HG02840 (cell line): ENCODE measurements around the gene PDZD7.
"Not testable (repeated sequence)": the region's sequence is repeated elsewhere in the genome, so short reads cannot be mapped to it uniquely, and the experiment has no call there.

Experiments
- ATAC-seq: cut with Tn5 transposase; IDR thresholded peaks from one replicate; pipeline ENCODE4 v1.9.1; 2021; ENCODE audit warnings: mild to moderate bottlenecking, moderate library complexity, moderate number of reproducible peaks; ENCODE audit not compliant: unreplicated experiment, low FRiP score

PDZD7 gene

GRCh38 chr10:101041252-101041761, 10.4 kb upstream of the PDZD7 start:
- ATAC-seq = no peak

DNA sequence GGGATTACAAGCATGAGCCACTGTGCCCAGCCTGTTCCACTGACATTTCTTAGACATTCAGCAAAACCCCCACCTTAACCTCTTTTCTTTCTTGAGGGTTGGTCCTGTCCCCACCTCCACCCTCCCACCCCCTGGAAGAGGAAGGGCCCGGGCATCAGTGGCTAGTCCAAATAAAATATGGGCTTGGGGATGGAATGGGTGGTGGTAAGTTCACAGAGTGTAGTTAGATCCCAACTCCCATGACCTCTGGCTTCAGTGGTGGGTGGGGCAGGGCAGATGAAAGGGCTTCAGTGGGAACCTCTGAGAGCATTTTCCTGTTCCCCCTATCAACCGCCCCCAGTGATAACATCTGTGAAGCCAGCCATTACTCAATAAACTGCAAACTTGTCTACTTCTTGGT, 9.9 kb upstream of the PDZD7 start:
- no peak for ATAC-seq

DNA sequence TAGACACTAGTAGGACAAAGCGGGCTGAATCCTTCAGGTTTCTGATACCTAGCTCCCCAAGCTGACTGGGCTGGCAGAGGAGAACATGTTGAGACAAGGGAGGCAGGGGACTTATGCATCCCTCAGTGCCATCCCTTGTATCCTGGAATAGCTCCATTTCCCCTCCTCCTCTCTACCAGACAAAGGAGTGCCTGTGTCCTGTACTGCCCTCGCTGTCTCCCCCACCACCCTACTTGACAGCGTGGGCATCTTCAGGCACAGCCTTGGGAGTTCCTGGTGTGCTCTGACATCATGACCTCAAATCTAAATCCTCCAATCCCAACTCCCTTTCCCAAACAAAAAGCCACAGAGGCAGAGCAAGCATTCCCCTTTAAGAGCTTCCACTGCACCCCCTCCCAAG, 9.1 kb upstream of the PDZD7 start:
- no peak for ATAC-seq

- no peak for ATAC-seq
Observed at GRCh38 chr10:101038484-101038883, 7.6 kb upstream of the PDZD7 start.

- no peak for ATAC-seq
Observed at GRCh38 chr10:101036726-101037125, 5.8 kb upstream of the PDZD7 start.

DNA sequence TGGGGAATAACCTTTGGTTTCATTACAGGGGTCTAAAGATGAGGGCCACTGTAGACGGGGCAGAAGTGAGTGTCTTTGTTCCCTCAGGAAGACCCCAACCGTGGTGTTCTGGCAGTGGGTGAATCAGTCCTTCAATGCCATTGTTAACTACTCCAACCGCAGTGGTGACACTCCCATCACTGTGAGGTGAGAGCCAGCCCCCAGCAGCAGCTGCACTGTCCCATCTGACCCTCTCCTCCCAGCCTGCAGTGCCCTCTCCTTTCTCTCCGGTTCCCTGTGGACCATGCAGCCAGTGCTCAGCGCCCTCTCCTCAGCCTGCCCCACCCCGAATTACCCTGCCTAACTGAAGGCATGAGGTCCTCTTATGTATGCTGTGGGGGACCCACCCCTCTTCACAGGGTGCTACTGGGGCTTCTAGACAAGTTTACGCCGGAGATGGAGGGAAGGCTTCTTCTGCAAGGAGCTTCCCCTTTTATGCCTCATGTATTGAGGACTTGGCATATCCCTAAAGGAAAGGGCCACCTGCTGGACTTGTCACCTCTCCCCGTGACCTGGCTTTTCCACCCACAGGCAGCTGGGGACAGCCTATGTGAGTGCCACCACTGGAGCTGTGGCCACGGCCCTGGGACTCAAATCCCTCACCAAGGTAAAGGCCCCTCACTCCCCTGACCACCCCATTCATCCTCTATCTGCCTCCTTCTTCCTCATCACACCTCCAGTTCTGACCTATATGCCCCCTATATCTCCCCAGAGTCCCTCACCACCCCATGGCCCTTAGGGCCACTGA, 5.2 kb upstream of the PDZD7 start:
- no peak for ATAC-seq

DNA sequence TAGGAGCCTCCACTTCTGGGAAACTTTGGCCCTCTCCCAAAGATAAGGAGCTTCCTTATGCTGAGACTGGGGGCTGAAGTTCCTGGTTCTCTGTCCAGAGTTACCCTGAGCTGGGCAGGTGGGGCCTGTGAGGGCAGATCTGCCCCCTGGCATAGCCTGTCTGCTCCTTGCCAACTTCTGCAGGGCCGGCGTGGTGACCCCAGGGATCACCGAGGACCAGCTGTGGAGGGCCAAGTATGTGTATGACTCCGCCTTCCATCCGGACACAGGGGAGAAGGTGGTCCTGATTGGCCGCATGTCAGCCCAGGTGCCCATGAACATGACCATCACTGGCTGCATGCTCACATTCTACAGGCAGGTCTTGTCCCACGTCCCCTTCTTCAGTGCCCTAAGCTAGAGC, 4.4 kb upstream of the PDZD7 start:
- no peak for ATAC-seq

GRCh38 chr10:101034404-101034803, 3.5 kb upstream of the PDZD7 start:
- not testable (repeated sequence) for ATAC-seq

DNA sequence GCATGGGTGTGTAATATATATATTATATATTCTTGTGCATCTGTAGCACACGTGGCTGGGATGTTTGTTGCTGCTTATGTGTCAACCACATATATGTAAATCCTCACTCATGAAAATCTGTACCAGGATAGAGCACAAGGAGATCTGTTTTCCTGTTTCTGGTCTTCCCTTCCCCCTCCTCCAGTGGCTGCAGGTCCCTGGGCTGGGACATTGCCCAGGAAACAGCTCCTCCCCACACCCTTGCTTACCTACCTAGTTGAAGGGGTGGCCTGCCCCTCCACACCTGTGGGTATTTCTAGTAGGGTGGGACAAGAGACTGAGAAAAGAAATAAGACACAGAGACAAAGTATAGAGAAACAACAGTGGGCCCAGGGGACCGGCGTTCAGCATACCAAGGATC, 2.3 kb upstream of the PDZD7 start:
- ATAC-seq = no peak

GRCh38 chr10:101032637-101033224, 1.8 kb upstream of the PDZD7 start:
- ATAC-seq = no peak

- ATAC-seq = no peak
Observed at GRCh38 chr10:101031796-101032636, 1.1 kb upstream of the PDZD7 start.

DNA sequence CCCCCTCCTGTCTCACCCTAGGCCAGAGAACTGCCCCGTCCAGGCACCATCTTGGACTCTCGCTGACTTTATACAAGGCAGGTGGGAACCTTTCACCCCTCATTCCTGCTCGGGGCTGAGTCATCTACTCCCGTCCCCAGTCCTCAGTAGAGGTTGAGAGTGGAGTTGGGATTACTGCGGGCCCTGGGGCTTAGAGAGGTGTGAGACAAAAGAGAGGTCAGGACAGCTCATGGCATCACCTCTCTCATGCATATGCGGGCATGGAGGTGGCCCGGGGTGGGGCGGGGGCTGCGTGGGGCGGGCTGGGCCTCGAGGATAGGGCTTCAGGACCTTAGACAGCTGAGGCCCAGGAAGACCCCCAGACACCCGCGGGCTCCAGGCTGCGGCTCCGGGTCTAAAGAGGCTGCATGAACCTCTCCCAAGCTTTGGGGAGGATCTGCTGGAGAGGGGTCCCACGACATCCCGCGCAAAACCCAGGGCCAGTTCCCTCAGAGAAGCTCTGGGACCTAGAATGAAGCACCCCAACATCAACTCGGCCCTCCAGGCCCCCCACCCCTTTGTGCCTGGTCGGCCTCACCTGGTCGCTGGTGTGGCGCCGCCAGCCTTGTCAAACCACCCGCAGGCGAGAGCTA, 317 bp downstream of the PDZD7 start:
- ATAC-seq = no peak

DNA sequence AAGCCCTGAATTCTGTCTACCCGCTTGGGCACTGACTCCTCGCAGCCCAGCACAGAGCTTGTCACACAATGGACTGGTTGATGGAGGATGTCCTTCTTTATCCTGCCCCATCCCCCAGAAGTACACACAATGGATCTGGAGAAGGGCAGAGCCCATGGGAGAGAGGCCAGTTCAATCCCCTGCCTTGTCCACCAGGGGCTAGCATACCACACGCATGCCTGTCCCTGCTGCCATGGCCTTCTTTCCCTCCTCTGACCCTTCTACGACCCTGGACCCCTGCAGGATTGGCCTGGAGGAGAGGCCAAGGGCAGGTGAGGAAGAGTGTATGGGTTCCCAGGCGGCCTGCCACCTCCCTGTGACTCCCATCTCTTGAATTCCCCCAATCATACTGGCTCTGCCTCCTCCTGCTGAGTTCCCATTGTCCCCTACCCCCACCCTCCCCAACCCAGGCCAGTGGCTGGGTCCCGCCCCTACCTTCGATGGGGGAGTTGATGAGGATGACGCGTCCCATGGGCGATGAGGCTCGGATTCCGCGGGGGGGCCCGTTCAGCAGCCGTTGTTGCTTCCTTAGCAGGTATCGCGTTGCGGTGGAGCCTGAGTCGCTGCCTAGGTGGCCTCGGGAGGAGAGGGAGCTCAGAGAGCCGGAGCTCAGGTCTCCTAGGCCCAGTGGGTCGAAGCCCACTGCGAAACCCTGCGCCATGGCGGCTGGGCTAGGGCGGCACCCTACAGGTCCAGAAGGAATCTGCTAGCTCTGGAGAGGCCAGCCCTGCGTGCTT, 1.2 kb downstream of the PDZD7 start:
- no peak for ATAC-seq

GRCh38 chr10:101028446-101029337, 2.2 kb downstream of the PDZD7 start:
- no peak for ATAC-seq

- ATAC-seq = no peak
Observed at GRCh38 chr10:101027106-101027720, 3.7 kb downstream of the PDZD7 start.

GRCh38 chr10:101022967-101023705, 7.8 kb downstream of the PDZD7 start:
- no peak for ATAC-seq

DNA sequence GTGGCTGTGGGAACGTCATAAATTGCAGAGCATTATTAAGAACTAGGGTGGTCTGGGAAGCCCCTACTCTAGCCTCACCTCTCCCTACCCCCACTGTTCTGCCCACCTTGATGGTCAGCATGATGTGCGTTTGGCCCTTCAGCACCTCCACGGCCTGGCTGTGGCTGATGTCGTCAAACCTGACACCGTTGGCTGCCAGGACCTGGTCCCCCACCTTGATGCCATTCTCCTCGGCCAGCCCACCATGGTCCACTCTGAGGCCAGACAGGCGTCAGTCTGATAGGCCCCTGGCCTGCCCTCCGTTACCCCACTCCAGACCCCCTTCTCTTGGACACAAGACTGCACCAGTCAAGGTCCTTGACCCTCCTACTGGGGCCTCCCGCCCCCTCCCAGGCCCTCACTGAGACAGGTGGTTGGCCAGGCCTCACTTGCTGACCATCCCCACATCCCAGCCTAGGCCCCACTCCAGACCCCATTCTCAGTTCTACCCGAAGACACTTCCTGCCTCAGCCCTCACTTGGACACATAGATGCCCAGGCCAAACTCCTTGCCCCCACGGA, 9.2 kb downstream of the PDZD7 start:
- no peak for ATAC-seq

- no peak for ATAC-seq
Observed at GRCh38 chr10:101021239-101021638, 9.7 kb downstream of the PDZD7 start.
